Muscle layer of colon (tissue), 2 donors: ENCODE data around the gene TSSC4.

ENCODE experiments used
- H3K27ac ChIP-seq: one replicate; pipeline ENCODE4 v1.7.0; 2013; ENCODE audit warnings: low read depth, mild to moderate bottlenecking, low read length, moderate library complexity
- H3K27me3 ChIP-seq, 2 donors: one replicate each; pipeline ENCODE4 v1.7.0; 2013; ENCODE audit warnings: low read length in 2 of 2, mild to moderate bottlenecking in 2 of 2; ENCODE audit not compliant: insufficient read depth in 2 of 2, control insufficient read depth in 1 of 2
- H3K36me3 ChIP-seq: one replicate; pipeline ENCODE4 v1.7.0; 2013; ENCODE audit warnings: mild to moderate bottlenecking, low read length; ENCODE audit not compliant: insufficient read depth
- H3K4me1 ChIP-seq: one replicate; pipeline ENCODE4 v1.7.0; 2013; ENCODE audit warnings: mild to moderate bottlenecking, low read length; ENCODE audit not compliant: insufficient read depth
- H3K4me3 ChIP-seq, 2 donors: one replicate each; pipeline ENCODE4 v1.7.0; 2013; ENCODE audit warnings: low read length in 2 of 2, low read depth in 1 of 2, mild to moderate bottlenecking in 1 of 2, moderate library complexity in 1 of 2
- H3K9ac ChIP-seq: one replicate; pipeline ENCODE4 v1.7.0; 2013; ENCODE audit warnings: low read length
- H3K9me3 ChIP-seq: one replicate; pipeline ENCODE4 v1.7.0; 2013; ENCODE audit warnings: mild to moderate bottlenecking, low read length
- donor health status: abdominal sarcoma.
- donor health status: Adenocarcinoma of cecum.

Gene TSSC4

DNA sequence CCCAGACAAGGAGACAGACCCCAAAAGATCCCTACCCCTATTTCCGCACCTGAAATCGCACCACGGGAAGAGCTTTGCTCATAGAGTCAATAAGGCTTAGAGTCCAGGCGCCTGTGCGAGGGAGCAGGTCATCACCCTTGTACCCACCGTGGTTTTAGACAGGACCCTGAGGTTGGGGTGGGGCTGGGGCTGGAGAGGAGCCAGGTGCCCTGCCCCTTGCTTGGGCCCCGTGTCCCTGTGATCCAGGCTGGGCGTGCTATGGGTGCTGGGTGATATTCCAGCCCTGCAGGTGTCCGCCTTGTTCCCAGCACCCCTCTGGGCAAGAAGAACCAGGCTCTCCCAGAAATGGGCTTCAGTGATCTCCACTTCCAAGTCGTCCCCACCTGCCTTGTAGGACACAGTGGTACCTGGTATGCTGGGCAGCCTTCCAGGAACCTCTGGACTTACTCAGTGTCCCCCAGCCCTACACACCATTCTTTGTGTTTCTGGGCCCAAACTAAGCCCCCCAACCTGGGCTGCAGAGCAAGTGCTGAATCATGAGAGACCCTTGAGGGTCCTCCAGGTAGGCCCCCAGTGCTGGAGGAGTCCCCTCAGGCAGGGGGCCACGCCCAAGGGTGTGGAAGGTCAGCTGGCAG lies 18.9 kb upstream of the TSSC4 start:
- H3K27ac ChIP-seq = peak overlapping the region; percentile 96
- no peaks in the 10 kb centered on the region for H3K27me3 ChIP-seq
- peak overlapping the region; percentile 86 for H3K9ac ChIP-seq
- peaks cover 5% of the 10 kb centered on the region for H3K36me3 ChIP-seq
- H3K9me3 ChIP-seq = no peaks in the 10 kb centered on the region
- H3K4me1 ChIP-seq = peaks cover 72% of the 10 kb centered on the region
- peak overlapping the region in 1 of 2 donors; percentile 48 for H3K4me3 ChIP-seq

GRCh38 chr11:2382129-2382517 lies 18.4 kb upstream of the TSSC4 start:
- Histone ChIP-seq H3K27ac (peak overlapping the region; percentile 96), H3K4me3 (no peak overlapping the region)

DNA sequence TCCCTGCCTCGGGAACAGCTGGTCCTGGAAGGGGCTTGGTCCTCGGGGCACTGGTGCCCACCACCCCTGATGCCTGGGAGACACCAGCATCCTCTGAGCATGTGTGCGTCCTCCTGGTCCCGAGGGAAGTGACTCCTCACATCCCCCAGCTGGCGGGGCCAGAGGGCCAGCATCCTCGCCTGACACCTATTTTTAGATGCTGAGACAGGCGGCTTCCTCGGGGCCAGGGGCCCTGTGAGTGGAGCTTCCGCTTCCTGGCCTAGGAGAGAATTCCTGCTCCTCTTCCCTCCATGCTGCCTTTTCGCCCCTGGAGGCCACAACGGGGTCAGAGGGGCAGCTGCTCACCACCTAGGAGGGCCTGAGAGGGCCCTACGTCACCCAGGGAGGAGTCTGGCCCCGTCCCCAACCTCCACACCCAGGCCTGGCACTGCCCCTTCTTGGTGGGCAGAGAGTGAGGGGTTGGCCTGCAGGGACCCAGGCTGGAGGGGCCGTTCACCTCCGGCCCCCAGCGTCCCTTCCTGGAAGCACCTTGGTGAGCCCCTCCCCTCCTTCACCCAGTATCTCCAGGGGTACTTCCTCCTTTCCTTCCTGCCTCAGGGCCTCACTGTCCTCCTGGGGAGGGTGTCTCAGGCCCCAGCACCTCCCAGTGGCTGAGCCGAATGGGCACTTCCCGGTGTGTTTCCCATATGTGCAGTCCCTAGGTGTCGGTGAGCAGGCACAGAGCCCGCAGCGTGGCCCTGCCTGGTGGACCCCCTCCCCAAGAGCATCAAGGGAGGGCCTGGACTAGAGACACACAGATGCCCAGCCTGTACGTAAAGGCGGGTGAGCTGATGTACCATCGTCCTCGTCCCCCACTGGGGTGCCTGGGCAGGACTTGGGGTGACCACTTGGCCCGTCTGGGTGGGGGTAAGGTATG lies 17.4 kb upstream of the TSSC4 start:
- Histone ChIP-seq H3K27me3 (no peaks in the 10 kb centered on the region), H3K9ac (peak overlapping the region; percentile 76), H3K27ac (peak overlapping the region; percentile 96), H3K4me1 (peaks cover 85% of the 10 kb centered on the region), H3K4me3 (peak overlapping the region in 1 of 2 donors; percentile 41), H3K9me3 (no peaks in the 10 kb centered on the region), H3K36me3 (peaks cover 5% of the 10 kb centered on the region)

More at GRCh38 chr11:2382129-2382517, 18.4 kb upstream of the TSSC4 start:
- peaks cover 74% of the 10 kb centered on the region for H3K4me1 ChIP-seq
- H3K36me3 ChIP-seq = peaks cover 5% of the 10 kb centered on the region
- no peaks in the 10 kb centered on the region for H3K9me3 ChIP-seq
- no peaks in the 10 kb centered on the region for H3K27me3 ChIP-seq
- H3K9ac ChIP-seq = no peak overlapping the region

DNA sequence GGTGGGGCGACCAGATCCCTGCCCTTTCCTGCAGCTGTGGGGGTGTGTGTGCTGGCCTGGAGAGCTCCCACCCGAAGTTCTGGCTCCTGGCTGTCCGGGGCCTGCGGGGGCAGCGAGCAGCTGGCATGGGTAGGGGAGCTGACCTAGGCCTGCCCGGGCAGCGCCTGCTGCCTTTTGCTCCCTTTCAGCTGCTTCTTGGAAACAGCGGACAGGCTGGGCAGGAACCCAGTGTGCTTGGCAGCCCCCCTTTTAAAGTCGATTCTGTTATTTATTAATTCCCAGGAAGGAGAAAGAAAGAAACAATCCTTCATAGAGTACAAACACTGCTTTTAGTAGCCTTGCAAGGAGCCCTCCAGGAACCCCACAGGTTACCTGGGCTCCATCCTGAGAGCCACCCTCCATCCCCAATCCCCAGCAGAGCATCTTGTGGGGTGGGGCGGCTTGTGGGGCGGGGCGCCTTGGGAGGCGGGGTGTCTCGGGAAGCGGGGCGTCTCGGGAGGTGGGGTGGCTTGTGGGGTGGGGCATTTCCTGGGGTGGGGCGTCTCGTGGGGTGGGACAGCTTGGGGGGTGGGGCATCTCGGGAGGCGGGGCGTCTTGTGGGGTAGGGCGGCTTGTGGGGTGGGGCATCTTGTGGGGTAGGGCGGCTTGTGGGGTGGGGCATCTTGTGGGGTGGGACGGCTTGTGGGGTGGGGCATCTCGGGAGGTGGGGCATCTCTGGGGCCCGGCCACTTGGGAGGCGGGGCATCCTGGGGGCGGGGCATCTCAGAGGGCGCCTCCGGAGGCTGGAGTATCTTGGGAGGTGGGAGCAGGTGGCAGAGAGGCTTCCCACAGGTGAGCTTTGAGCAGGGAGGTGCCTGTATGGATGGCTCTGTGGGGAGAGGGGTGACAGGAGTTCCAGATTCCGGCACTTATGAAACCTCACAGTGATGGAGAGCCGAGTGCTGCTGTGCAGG lies 16.4 kb upstream of the TSSC4 start:
- H3K36me3 ChIP-seq = peaks cover 5% of the 10 kb centered on the region
- H3K4me3 ChIP-seq = peak overlapping the region in 1 of 2 donors; percentile 41
- H3K27ac ChIP-seq = peak overlapping the region; percentile 96
- no peaks in the 10 kb centered on the region for H3K9me3 ChIP-seq
- no peaks in the 10 kb centered on the region for H3K27me3 ChIP-seq
- peak overlapping the region; percentile 76 for H3K9ac ChIP-seq
- peaks cover 94% of the 10 kb centered on the region for H3K4me1 ChIP-seq

DNA sequence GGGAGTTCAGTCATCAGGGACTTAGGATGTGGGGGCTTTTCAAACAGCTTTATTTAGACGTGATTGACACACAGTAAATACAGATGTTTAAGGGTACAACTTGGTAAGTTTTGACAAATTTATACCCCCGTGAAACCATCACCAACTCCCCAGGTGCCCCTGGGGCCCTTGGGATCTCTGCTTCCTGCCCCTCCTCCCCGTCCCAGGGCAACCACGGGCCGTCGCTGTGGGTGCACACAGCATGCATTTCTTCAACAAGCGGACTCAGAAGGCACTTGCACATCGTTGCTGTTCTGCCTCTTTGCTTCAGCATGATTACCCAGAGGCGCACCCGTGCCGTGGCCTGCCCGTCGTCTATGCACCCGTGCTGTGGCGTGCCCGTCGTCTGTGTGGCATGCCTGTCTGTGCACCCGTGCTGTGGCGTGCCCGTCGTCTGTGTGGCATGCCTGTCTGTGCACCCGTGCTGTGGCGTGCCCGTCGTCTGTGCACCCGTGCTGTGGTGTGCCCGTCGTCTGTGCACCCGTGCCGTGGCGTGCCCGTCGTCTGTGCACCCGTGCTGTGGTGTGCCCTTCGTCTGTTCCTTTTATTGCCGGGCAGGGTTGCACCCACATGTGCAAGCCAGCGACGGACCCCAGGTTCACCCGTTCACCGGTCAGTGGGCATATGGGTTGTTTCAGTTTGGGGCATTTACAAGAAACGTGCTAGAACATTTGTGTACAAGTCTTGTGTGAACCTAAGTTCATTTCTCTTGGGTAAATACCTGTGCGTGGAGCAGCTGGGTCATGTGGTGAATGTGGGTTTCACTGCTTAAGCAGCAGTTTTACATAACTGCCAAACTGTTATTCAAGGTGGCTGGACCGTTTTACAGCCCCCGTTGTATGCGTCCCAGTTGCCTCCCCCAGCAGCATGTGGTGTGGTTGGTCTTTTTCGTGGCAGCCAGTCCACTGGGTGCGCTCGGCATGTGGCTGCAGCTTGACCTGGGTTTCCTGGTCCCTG lies 15.1 kb upstream of the TSSC4 start:
- peaks cover 3% of the 10 kb centered on the region for H3K36me3 ChIP-seq
- H3K27me3 ChIP-seq = no peaks in the 10 kb centered on the region
- peaks cover 96% of the 10 kb centered on the region for H3K4me1 ChIP-seq
- no peak overlapping the region for H3K9ac ChIP-seq
- no peaks in the 10 kb centered on the region for H3K9me3 ChIP-seq
- H3K4me3 ChIP-seq = peak overlapping the region in 1 of 2 donors; percentile 13
- H3K27ac ChIP-seq = peak overlapping the region; percentile 97

GRCh38 chr11:2386591-2386990 lies 14.0 kb upstream of the TSSC4 start:
- peaks cover under 1% of the 10 kb centered on the region for H3K36me3 ChIP-seq

GRCh38 chr11:2387266-2387987 lies 13.1 kb upstream of the TSSC4 start:
- peak overlapping the region; percentile 97 for H3K27ac ChIP-seq
- peaks cover 94% of the 10 kb centered on the region for H3K4me1 ChIP-seq
- no peaks in the 10 kb centered on the region for H3K9me3 ChIP-seq
- no peaks in the 10 kb centered on the region for H3K27me3 ChIP-seq
- peak overlapping the region in 1 of 2 donors; percentile 23 for H3K4me3 ChIP-seq
- H3K9ac ChIP-seq = peak overlapping the region; percentile 6
- peaks cover 8% of the 10 kb centered on the region for H3K36me3 ChIP-seq

More at GRCh38 chr11:2386591-2386990, 14.0 kb upstream of the TSSC4 start:
- H3K27ac ChIP-seq = peak overlapping the region; percentile 97
- H3K9me3 ChIP-seq = no peaks in the 10 kb centered on the region
- no peaks in the 10 kb centered on the region for H3K27me3 ChIP-seq
- peaks cover 94% of the 10 kb centered on the region for H3K4me1 ChIP-seq
- peak overlapping the region in 1 of 2 donors; percentile 23 for H3K4me3 ChIP-seq
- H3K9ac ChIP-seq = peak overlapping the region; percentile 6

GRCh38 chr11:2388431-2389376 lies 11.8 kb upstream of the TSSC4 start:
- Histone ChIP-seq H3K27ac (peak overlapping the region; percentile 97), H3K9me3 (no peaks in the 10 kb centered on the region), H3K9ac (peak overlapping the region; percentile 53), H3K36me3 (peaks cover 9% of the 10 kb centered on the region), H3K4me3 (peak overlapping the region in 1 of 2 donors; percentile 32), H3K4me1 (peaks cover 83% of the 10 kb centered on the region), H3K27me3 (no peaks in the 10 kb centered on the region)

- H3K9me3 ChIP-seq = no peaks in the 10 kb centered on the region
- H3K27me3 ChIP-seq = no peaks in the 10 kb centered on the region
- peaks cover 79% of the 10 kb centered on the region for H3K4me1 ChIP-seq
- peak overlapping the region; percentile 53 for H3K9ac ChIP-seq
- peak overlapping the region in 1 of 2 donors; percentile 32 for H3K4me3 ChIP-seq
- peaks cover 13% of the 10 kb centered on the region for H3K36me3 ChIP-seq
- peak overlapping the region; percentile 97 for H3K27ac ChIP-seq
These were observed 11.0 kb upstream of the TSSC4 start for GRCh38 chr11:2389377-2390026.
